Measurements from ENCODE around the gene FAM219B. TPM values are rescaled to one million over a fixed set of nuclear protein-coding genes. Genes with fewer than 3 reads are reported as not detected.
A peak's percentile ranks its signal among the peaks of the same experiment; 100 is the strongest.
"Not testable (repeated sequence)": the region's sequence is repeated elsewhere in the genome, so short reads cannot be mapped to it uniquely, and the experiment has no call there.

The FAM219B gene
- total RNA-seq, 2 experiments from 2014 or later = 61.3 to 72.5 TPM

DNA sequence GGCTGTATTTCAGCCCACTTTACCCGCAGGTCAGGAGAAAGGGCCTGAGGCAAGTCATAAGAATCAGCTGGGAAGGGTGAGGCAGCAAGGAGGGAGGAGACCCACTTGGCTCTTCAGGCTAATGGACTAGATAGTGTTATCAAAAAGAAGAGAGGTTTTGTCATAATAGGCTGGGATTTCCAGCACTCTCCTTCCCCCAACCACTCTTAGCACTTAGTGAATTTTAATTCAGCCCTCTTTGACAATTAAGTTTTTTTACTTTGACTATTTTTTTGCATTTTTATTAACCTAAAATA lies 16.0 kb downstream of the FAM219B start:
- Mint-ChIP-seq H3K4me1 (ENCODE audit: low read depth) (peaks cover 52% of the 10 kb centered on the region), H3K4me3 (peak overlapping the region; percentile 91), H3K9me3 (ENCODE audit: insufficient read depth) (no peaks in the 10 kb centered on the region), H3K36me3 (ENCODE audit: low read depth) (peaks cover 36% of the 10 kb centered on the region), H3K27ac (peak overlapping the region; percentile 89), H3K27me3 (ENCODE audit: low read depth) (no peaks in the 10 kb centered on the region)
- ATAC-seq = no peak
- ChIA-PET POLR2A (interaction anchor here (1.5 kb wide), 1 partner anchor 107 kb away, joined by 3 read pairs; no protein-coding TSS in a partner anchor), CTCF (interaction anchor here (1.3 to 2.8 kb wide), 2 partner anchors 11 to 34 kb away, joined by 3 to 40 read pairs; no protein-coding TSS in a partner anchor)
- DNase-seq = no peak

DNA sequence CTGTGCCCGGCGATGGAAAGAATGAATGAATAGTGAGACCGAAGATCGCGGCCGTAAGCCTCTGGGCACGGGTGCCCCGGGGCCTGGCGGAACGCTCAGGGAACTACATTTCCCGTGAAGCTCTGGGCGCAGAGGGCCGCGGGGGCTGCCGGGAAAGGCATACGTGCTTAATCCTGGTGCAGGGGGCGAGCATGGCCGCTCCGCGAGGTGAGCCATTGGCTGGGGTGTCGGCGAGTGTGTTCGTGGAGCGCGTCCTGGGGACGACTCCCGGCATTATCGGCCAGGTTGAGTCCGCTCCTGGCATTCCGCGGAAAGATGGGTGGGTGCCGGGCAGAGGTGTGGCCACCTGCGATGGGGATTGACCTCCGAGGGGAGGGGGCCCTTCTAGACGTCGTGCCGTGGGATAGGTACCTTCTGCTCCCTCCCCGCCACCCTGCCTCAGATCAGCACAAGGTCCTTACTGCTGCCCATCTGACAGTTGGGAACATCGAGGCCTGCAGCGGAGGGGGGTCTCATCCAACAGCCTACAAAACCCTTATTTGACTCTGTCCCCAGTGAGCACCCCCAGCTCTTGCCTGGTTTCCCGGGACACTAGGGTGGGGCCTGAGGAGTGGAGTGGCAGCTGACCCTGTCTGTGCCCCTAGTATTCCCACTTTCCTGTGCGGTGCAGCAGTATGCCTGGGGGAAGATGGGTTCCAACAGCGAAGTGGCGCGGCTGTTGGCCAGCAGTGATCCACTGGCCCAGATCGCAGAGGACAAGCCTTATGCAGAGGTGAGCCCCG lies 16.6 kb downstream of the FAM219B start, which contains the start of gene MPI:
TSS of gene MPI (plus strand) at position 160 of the 782 bp plus-strand sequence. CDS start at position 192, 32 bp downstream.
- H3K36me3 Mint-ChIP-seq (ENCODE audit: low read depth) = peaks cover 32% of the 10 kb centered on the region
- peak within 1 kb of the TSS; percentile 91 for H3K4me3 Mint-ChIP-seq
- ATAC-seq = peak; percentile 97
- DNase-seq = peak; percentile 90
- peak within 1 kb of the TSS; percentile 89 for H3K27ac Mint-ChIP-seq
- no peaks in the 10 kb centered on the region for H3K27me3 Mint-ChIP-seq (ENCODE audit: low read depth)
- H3K4me1 Mint-ChIP-seq (ENCODE audit: low read depth) = peaks cover 50% of the 10 kb centered on the region
- ChIA-PET POLR2A (interaction anchor here (0.8 to 2.0 kb wide), 4 partner anchors 12 to 113 kb away, joined by 3 to 11 read pairs (median 4); no protein-coding TSS in a partner anchor), CTCF (interaction anchor here (0.6 to 2.8 kb wide), 5 partner anchors 11 to 121 kb away, joined by 3 to 40 read pairs (median 3); partner anchors contain the start of gene FAM219B)
- H3K9me3 Mint-ChIP-seq (ENCODE audit: insufficient read depth) = no peaks in the 10 kb centered on the region

DNA sequence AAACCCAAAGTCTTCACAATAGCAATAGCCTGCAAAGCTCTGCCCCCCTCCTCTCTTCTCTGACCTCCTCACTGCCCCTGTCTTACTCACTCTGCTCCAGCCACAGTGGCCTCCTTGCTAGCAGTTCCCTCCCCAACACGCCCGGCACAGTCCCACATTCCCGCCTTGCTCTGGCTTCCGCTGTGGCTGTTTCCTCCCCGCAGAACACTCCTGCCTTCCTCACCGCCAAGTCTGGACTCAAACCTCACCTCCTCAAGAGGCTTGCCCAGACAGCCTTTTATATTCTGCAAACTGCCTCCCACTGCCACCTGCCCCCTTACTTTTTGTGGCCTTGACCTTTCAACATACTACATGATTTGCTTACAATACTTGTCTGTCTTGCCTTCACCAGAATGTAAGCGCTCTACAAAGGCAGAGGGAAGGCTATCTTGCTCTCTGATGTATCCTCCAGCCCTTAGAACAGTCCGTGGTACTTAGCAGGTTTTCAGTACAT lies 17.2 kb downstream of the FAM219B start:
- no peaks in the 10 kb centered on the region for H3K9me3 Mint-ChIP-seq (ENCODE audit: insufficient read depth)
- H3K27me3 Mint-ChIP-seq (ENCODE audit: low read depth) = no peaks in the 10 kb centered on the region
- ChIA-PET POLR2A (interaction anchor here (0.8 to 2.0 kb wide), 5 partner anchors 11 to 112 kb away, joined by 3 to 11 read pairs (median 5); no protein-coding TSS in a partner anchor), CTCF (interaction anchor here (0.6 to 2.8 kb wide), 4 partner anchors 12 to 121 kb away, joined by 3 to 40 read pairs (median 3); partner anchors contain the start of gene FAM219B)
- peak overlapping the region; percentile 91 for H3K4me3 Mint-ChIP-seq
- H3K27ac Mint-ChIP-seq = peak overlapping the region; percentile 89
- DNase-seq (peak; percentile 30), ATAC-seq (peak; percentile 10)
- H3K4me1 Mint-ChIP-seq (ENCODE audit: low read depth) = peaks cover 56% of the 10 kb centered on the region
- peaks cover 30% of the 10 kb centered on the region for H3K36me3 Mint-ChIP-seq (ENCODE audit: low read depth)

DNA sequence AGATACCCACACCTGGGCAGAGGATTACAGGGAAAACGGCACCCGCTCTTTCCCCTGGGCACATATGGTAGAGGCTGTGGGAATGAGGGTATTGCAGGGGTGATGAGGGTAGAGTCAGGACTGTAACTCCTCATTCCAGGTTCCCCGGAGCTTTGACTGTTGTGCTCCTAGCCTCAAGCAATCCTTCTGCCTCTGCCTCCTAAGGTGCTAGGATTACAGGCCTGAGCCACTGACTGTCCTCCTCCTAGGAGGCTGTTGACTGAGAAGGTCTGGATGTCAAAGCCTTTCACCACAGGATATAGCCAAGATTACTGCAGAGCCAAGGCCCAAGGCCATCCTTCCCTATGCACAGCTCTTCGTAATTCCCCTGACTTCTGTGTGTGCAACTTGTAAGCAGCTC lies 17.9 kb downstream of the FAM219B start:
- Mint-ChIP-seq H3K36me3 (ENCODE audit: low read depth) (peaks cover 28% of the 10 kb centered on the region), H3K27me3 (ENCODE audit: low read depth) (no peaks in the 10 kb centered on the region), H3K27ac (peak overlapping the region; percentile 50), H3K4me1 (ENCODE audit: low read depth) (peaks cover 59% of the 10 kb centered on the region), H3K9me3 (ENCODE audit: insufficient read depth) (no peaks in the 10 kb centered on the region), H3K4me3 (peak overlapping the region; percentile 91)
- CTCF ChIA-PET = interaction anchor here (0.7 to 2.8 kb wide), 2 partner anchors 12 to 118 kb away, joined by 3 to 40 read pairs; no protein-coding TSS in a partner anchor
- POLR2A ChIA-PET = interaction anchor here (0.7 to 2.0 kb wide), 3 partner anchors 11 to 69 kb away, joined by 4 to 11 read pairs (median 5); no protein-coding TSS in a partner anchor
- DNase-seq (no peak), ATAC-seq (no peak)

DNA sequence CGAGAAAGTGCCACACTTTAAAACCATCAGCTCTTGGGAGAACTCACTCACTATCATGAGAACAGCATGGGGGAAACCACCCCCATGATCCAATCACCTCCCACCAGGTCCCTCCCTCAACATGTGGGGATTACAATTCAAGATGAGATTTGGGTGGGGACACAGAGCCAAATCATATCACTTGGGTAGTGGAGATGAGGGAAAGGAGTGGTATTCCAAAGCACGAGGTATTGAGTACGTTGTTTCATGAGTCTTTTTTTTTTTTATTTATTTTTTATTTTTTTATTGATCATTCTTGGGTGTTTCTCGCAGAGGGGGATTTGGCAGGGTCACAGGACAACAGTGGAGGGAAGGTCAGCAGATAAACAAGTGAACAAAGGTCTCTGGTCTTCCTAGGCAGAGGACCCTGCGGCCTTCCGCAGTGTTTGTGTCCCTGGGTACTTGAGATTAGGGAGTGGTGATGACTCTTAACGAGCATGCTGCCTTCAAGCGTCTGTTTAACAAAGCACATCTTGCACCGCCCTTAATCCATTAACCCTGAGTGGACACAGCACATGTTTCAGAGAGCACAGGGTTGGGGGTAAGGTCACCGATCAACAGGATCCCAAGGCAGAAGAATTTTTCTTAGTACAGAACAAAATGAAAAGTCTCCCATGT lies 19.0 kb downstream of the FAM219B start:
- Mint-ChIP-seq H3K36me3 (ENCODE audit: low read depth) (peaks cover 19% of the 10 kb centered on the region), H3K4me1 (ENCODE audit: low read depth) (peaks cover 54% of the 10 kb centered on the region)
- not testable (repeated sequence) for H3K27me3 Mint-ChIP-seq (ENCODE audit: low read depth); H3K27ac Mint-ChIP-seq; ATAC-seq; H3K4me3 Mint-ChIP-seq; DNase-seq; H3K9me3 Mint-ChIP-seq (ENCODE audit: insufficient read depth)
- ChIA-PET CTCF (interaction anchor here (0.7 to 2.8 kb wide), 4 partner anchors 14 to 315 kb away, joined by 3 to 40 read pairs (median 4); no protein-coding TSS in a partner anchor), POLR2A (interaction anchor here (0.6 kb wide), 2 partner anchors 14 to 30 kb away, joined by 3 to 5 read pairs; no protein-coding TSS in a partner anchor)

DNA sequence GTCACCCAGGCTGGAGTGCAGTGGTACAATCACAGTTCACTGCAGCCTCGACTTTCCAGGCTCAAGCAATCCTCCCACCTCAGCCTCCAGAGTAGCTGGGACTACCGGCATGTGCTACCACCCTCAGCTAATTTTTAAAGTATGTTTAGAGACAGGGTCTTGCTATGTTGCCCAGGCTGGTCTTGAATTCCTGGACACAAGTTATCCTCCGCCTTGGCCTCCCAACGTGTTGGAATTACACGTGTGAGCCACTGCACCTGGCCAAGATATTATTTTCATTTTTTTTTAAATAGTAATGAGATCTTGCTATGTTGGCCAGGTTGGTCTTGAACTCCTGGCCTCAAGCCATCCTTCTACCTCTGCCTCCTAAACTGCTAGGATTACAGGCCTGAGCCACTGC lies 21.2 kb downstream of the FAM219B start:
- no peak overlapping the region for H3K4me3 Mint-ChIP-seq
- H3K9me3 Mint-ChIP-seq (ENCODE audit: insufficient read depth) = no peaks in the 10 kb centered on the region
- ChIA-PET CTCF (interaction anchor here (3.9 kb wide), 1 partner anchor 15 kb away, joined by 41 read pairs; no protein-coding TSS in a partner anchor), POLR2A (interaction anchor here (0.7 kb wide), 1 partner anchor 733 kb away, joined by 3 read pairs; no protein-coding TSS in a partner anchor)
- no peak overlapping the region for H3K27ac Mint-ChIP-seq
- peaks cover 33% of the 10 kb centered on the region for H3K4me1 Mint-ChIP-seq (ENCODE audit: low read depth)
- ATAC-seq (no peak), DNase-seq (no peak)
- H3K36me3 Mint-ChIP-seq (ENCODE audit: low read depth) = peaks cover 7% of the 10 kb centered on the region
- H3K27me3 Mint-ChIP-seq (ENCODE audit: low read depth) = peaks cover 4% of the 10 kb centered on the region

DNA sequence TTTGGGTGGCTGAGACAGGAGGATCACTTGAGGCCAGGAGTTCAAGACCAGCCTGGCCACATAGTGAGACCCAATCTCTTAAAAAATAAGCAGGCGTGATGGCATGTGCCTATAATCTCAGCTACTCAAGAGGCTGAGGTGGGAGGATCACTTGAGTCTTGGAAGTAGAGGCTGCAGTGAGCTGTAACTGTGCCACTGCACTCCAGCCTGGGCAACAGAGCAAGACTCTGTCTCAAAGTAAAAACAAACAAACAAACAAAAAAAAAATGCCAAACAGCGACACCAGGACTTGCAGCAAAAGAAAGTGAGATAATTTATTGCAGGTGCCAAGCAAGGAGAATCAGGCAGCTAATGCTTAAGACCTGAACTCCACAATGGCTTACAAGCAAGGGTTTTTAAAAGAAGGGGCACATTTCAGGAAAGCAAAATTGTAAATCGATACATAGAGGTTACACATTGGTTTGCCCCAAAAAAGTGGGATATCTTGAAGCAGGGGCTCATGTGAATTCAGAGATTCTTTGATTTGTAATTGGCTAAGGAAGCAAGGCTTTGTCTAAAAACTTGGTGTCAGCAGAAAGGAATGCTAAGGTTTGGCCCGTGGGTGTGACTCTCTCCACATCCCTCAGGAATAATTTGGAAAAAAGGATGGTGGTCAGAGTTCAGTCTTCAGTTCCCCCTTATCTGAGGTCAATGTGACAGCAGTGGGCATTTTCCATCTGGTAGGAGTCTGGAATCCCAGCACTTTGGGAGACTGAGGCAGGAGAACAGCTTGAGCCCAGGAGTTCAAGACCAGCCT lies 22.0 kb downstream of the FAM219B start:
- peaks cover 27% of the 10 kb centered on the region for H3K4me1 Mint-ChIP-seq (ENCODE audit: low read depth)
- no peak for DNase-seq
- ChIA-PET POLR2A (interaction anchor here (0.7 kb wide), 1 partner anchor 32 kb away, joined by 8 read pairs; no protein-coding TSS in a partner anchor), CTCF (interaction anchor here (0.6 to 3.9 kb wide), 6 partner anchors 9 to 114 kb away, joined by 3 to 41 read pairs (median 4); no protein-coding TSS in a partner anchor)
- H3K36me3 Mint-ChIP-seq (ENCODE audit: low read depth) = peaks cover 4% of the 10 kb centered on the region
- no peaks in the 10 kb centered on the region for H3K9me3 Mint-ChIP-seq (ENCODE audit: insufficient read depth)
- peak overlapping the region; percentile 30 for H3K27ac Mint-ChIP-seq
- no peak overlapping the region for H3K4me3 Mint-ChIP-seq
- ATAC-seq = no peak
- H3K27me3 Mint-ChIP-seq (ENCODE audit: low read depth) = peaks cover 4% of the 10 kb centered on the region

DNA sequence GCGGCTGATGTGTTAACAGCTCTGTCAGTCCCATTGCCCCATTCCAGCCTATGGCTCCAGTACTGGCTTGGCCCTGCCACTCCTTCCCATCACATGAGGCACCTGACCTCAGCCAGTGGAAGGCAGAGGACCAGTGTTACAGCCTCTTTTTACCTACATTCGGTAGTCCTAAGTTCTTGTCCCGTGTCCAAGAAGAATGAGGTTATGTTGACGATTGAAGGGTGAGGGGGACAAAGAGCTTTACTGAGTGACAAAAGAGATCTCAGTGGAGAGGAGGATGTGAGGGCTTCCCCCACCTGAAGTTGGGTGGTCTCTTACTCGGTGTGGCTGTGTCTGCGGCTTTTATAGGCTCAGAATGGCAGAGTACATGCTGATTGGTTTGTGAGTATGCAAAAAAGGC lies 24.1 kb downstream of the FAM219B start:
- Mint-ChIP-seq H3K4me3 (no peak overlapping the region), H3K27me3 (ENCODE audit: low read depth) (peaks cover 4% of the 10 kb centered on the region), H3K4me1 (ENCODE audit: low read depth) (peaks cover 20% of the 10 kb centered on the region), H3K36me3 (ENCODE audit: low read depth) (peaks cover 4% of the 10 kb centered on the region), H3K27ac (no peak overlapping the region), H3K9me3 (ENCODE audit: insufficient read depth) (no peaks in the 10 kb centered on the region)
- ChIA-PET POLR2A (no interaction called here), CTCF (interaction anchor here (0.8 to 3.9 kb wide), 3 partner anchors 12 to 111 kb away, joined by 3 to 41 read pairs (median 11); no protein-coding TSS in a partner anchor)
- no peak for DNase-seq
- ATAC-seq = no peak

DNA sequence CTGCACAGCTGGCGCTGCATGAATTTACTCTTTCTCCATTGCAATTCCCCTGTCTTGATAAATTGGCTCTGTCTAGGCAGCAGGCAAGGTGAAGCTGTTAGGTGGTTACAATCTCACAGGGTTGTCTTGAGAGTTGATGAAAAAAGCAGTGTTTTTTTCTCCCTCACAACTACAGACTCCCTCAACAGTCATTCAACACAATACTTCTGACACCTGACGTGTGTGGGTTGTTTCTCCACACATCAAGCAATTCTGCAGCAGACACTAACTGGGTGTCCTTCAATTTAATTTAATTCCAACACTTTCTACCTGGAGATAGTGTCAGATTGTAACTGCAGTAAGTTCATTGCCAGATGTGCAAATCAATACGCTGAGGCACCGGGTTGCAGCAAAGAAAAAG lies 28.4 kb downstream of the FAM219B start:
- CTCF ChIA-PET = interaction anchor here (3.8 kb wide), 1 partner anchor 24 kb away, joined by 15 read pairs; no protein-coding TSS in a partner anchor
- H3K27me3 Mint-ChIP-seq (ENCODE audit: low read depth) = peaks cover 10% of the 10 kb centered on the region
- no peak overlapping the region for H3K4me3 Mint-ChIP-seq
- peaks cover 8% of the 10 kb centered on the region for H3K4me1 Mint-ChIP-seq (ENCODE audit: low read depth)
- H3K36me3 Mint-ChIP-seq (ENCODE audit: low read depth) = peaks cover 4% of the 10 kb centered on the region
- no peaks in the 10 kb centered on the region for H3K9me3 Mint-ChIP-seq (ENCODE audit: insufficient read depth)
- ATAC-seq (no peak), DNase-seq (no peak)
- H3K27ac Mint-ChIP-seq = no peak overlapping the region
- POLR2A ChIA-PET = no interaction called here

DNA sequence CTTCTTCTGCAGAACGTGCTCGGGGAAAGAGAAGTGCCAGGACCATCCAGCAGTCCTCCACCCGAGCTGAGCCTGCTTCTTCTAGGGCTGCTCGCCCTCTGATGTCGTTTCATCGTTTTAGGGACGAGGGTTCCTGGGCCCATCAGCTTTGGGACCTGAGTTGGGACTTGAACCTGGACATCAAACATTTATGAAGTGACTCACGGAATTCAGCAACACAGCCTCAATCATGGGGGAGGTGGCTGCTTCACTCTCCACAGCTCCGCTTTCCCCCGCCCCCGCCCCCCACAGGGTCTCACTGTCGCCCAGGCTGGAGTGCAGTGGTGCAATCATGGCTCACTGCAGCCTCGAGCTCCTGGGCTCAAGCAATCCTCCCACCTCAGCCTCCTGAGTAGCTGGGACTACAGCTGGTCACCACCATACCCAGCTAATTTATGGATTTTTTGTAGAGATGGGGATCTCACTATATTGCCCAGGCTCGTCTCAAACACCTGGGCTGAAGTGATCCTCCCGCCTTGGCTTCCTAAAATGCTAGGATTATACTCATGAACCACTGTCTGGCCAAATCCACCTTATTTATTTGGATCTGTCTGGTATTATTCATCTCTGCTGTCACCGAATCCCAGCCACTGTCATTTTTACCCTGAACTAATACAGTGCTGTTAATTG lies 32.8 kb downstream of the FAM219B start:
- CTCF ChIA-PET = interaction anchor here (0.9 to 4.1 kb wide), 4 partner anchors 10 to 30 kb away, joined by 3 to 26 read pairs (median 4); no protein-coding TSS in a partner anchor
- peak; percentile 52 for DNase-seq

More for the DNA sequence above, 32.8 kb downstream of the FAM219B start:
- peaks cover 24% of the 10 kb centered on the region for H3K36me3 Mint-ChIP-seq (ENCODE audit: low read depth)
- peaks cover 6% of the 10 kb centered on the region for H3K27me3 Mint-ChIP-seq (ENCODE audit: low read depth)
- peak overlapping the region; percentile 99 for H3K4me3 Mint-ChIP-seq
- H3K27ac Mint-ChIP-seq = peak overlapping the region; percentile 94
- H3K4me1 Mint-ChIP-seq (ENCODE audit: low read depth) = peaks cover 37% of the 10 kb centered on the region
- ATAC-seq = peak; percentile 4
- H3K9me3 Mint-ChIP-seq (ENCODE audit: insufficient read depth) = no peaks in the 10 kb centered on the region
- POLR2A ChIA-PET = interaction anchor here (0.6 to 1.6 kb wide), 7 partner anchors 14 to 87 kb away, joined by 3 to 5 read pairs (median 4); partner anchors contain the start of gene COX5A

Data from activated CD8-positive, alpha-beta T cell treated with anti-CD3 and anti-CD28 coated beads, Interleukin-2, amount 10 ng/mL, durations not matched to agents 7 days and 5 days (primary cell).